Vagina (tissue), 2 donors: Measurements from ENCODE around the gene TMEM131L.

ENCODE experiments used
- POLR2A ChIP-seq, 2 donors: fragments of 450-650 bp; IDR thresholded peaks; one replicate each; pipeline ENCODE4 v1.6.1; 2017; ENCODE audit warnings: antibody characterized with exemption in 2 of 2, mild to moderate bottlenecking in 2 of 2, moderate library complexity in 2 of 2
- TF ChIP-seq, protein P1 (sequence below), 3 experiments: fragments of 450-650 bp in 2 of 3; fragments of 200-600 bp in 1 of 3; sonication (generic) in 1 of 3; IDR thresholded peaks; one replicate each; pipeline ENCODE4 v1.5.1; 2017 to 2019; ENCODE audit warnings: antibody characterized with exemption in 3 of 3, mild to moderate bottlenecking in 2 of 3, moderate library complexity in 2 of 3

DNA sequence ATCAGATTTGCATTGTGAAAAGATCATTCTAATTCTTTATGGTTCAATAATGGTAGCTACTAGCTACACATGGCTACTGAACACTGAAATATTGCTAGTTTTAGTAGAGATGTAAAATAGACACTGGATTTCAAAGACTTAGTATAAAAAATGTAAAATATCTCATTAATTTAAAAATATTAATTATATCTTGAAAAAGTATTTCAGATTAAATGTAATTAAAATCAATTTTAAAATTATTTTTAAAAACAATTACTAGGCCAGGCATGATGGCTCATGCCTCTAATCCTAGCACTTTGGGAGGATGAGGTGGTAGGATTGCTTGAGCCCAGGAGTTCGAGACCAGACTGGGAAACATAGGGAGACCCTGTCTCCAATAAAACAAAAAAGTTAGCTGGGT lies 197.5 kb downstream of the TMEM131L start:
- TF ChIP-seq, protein P1, sequence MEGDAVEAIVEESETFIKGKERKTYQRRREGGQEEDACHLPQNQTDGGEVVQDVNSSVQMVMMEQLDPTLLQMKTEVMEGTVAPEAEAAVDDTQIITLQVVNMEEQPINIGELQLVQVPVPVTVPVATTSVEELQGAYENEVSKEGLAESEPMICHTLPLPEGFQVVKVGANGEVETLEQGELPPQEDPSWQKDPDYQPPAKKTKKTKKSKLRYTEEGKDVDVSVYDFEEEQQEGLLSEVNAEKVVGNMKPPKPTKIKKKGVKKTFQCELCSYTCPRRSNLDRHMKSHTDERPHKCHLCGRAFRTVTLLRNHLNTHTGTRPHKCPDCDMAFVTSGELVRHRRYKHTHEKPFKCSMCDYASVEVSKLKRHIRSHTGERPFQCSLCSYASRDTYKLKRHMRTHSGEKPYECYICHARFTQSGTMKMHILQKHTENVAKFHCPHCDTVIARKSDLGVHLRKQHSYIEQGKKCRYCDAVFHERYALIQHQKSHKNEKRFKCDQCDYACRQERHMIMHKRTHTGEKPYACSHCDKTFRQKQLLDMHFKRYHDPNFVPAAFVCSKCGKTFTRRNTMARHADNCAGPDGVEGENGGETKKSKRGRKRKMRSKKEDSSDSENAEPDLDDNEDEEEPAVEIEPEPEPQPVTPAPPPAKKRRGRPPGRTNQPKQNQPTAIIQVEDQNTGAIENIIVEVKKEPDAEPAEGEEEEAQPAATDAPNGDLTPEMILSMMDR (IDR thresholded peaks at IDR 0.05): no peak
- no peak for TF ChIP-seq POLR2A (IDR thresholded peaks at IDR 0.05)
